NCI-H524 (cell line): ENCODE results near the gene KCNH8.

Source experiments
- DNase-seq, 2 experiments: peaks; one replicate each; lab custom pipeline; 2025; lab: John Stamatoyannopoulos, UW

The KCNH8 gene

DNA sequence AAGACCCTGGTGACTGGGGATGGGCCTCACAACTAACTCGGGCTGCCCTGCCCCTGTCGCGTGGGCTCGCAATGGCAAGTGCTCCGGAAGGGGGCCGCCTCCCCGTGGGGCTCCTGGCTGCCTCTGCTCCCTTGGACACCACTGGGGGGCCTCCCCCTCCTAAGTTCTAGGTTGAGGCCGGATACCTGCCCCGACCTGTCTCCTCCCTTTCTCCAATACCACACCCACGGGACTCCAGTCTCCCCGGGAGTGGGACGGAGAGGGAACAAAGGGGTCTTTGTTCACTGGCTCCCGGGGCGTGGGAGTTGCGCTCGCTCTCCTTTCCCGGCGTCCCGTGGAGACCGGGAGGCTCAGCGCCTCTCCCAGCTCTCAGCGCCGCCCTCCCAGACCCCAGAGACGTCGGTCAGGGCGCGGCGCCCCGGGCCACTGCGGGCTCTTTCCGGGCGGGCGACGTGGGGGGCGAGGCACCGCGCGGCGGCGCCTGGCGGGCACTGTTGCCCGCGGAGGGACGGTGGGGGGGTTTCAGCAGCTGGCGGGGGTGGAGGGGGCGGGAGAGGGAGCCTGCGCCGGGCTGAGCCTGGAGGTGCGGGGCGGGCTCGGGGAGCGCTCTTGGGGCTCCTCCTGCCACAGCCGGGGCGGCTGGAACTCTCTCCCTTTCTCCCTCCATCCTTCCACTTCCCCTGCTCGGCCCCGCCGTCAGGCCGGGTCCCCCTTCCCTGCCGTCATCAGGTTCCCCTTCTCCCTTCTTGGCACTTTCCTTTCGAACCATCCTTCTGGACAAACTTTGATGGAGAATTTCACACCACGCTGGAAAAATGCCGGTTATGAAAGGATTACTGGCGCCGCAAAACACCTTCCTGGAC is at the start of gene KCNH8:
Gene KCNH8, plus strand, starts transcription at position 606 of the 863 bp plus-strand sequence. Its CDS starts 210 bp downstream, at position 816.
- peak; percentile 57 to 59 for DNase-seq

DNA sequence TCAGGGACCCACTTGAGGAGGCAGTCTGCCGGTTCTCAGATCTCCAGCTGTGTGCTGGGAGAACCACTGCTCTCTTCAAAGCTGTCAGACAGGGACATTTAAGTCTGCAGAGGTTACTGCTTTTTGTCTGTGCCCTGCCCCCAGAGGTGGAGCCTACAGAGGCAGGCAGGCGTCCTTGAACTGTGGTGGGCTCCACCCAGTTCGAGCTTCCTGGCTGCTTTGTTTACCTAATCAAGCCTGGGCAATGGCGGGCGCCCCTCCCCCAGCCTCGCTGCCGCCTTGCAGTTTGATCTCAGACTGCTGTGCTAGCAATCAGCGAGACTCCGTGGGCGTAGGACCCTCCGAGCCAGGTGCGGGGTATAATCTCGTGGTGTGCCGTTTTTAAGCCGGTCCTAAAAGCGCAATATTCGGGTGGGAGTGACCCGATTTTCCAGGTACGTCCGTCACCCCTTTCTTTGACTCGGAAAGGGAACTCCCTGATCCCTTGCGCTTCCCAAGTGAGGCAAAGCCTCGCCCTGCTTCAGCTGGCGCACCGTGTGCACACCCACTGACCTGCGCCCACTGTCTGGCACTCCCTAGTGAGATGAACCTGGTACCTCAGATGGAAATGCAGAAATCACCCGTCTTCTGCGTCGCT is 45.5 kb upstream of the KCNH8 start:
- DNase-seq, result peak in 1 of 2 experiments; percentile 14

DNA sequence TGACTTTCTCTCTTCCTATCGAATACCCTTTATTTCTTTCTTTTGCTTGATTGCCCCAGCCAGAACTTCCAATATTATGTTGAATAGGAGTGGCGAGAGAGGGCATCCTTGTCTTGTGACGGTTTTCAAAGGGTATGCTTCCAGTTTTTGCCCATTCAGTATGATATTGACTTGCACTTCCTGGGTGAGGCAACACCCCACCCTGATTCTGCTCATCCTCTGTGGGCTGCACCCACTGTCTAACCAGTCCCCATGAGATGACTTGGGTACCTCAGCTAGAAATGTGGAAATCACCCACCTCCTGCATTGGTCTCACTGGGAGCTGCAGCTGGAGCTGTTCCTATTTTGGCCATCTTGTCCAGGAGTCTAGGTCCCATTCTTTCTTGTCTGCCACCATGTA is 44.8 kb upstream of the KCNH8 start:
- DNase-seq, result no peak

- no peak for DNase-seq
Observed at GRCh38 chr3:19104459-19104858, 43.9 kb upstream of the KCNH8 start.

DNA sequence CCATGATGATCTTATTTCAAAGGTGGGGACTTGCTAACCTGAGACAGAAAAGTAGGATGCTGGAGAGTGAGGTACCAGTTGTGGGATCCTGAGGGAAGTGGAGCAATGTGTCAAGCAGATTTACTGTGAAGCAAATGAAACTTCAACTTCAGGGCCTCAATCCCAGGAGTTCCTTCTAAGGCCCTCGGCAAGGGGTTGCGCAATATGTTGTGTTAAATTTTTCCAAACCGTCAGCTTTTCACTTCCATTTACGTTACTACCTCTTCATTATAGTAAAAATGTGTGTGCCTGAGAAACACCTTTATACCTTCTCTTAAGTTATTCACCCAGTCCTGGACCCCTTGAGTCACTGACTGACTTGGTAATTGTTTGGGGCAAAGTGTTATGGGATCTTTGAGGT is 42.5 kb upstream of the KCNH8 start:
- no peak for DNase-seq

- no peak for DNase-seq
Observed at GRCh38 chr3:19106307-19106706, 42.0 kb upstream of the KCNH8 start.

DNA sequence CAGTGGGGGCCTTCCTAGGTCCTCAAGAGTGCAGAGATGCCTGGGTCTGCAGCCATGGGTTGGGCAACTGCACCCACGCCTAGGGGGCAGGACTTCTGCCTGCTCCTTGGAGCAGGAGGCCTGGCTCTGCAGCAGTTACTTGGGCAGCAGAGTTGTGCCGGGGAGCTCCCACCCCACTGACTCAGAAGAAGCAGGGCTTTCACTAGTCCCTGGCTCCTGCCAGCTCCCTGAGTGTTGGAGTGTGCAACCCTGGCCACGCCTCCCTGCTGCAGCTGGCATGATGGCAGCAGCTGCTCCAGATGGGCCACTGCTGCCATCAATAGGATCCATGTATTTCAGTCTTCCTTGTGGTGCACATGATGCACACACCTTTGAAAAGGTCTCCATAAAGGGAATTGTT is 40.6 kb upstream of the KCNH8 start:
- DNase-seq, result peak in 1 of 2 experiments; percentile 10

GRCh38 chr3:19110335-19110895 is 37.9 kb upstream of the KCNH8 start:
- no peak for DNase-seq

GRCh38 chr3:19114461-19114860 is 33.8 kb upstream of the KCNH8 start:
- DNase-seq, result no peak

GRCh38 chr3:19116239-19116638 is 32.1 kb upstream of the KCNH8 start:
- no peak for DNase-seq

DNA sequence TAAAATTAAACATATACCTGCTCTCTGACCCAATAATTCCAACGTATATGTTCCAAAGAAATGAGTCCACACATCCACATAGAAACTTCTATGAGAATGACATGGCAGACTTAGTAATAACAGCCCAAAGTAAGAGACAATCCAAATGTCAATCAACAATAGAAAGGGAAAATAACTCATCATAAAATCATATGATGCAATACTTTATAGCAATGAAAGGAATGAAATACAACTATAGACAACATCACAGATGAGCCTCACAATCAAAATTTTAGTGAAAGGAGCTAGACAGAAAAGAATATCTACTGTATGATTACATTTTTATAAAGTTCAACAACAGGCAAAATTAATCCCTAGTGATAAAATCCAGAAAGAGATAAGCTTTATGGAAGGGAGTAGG is 23.6 kb upstream of the KCNH8 start:
- DNase-seq, result no peak

DNA sequence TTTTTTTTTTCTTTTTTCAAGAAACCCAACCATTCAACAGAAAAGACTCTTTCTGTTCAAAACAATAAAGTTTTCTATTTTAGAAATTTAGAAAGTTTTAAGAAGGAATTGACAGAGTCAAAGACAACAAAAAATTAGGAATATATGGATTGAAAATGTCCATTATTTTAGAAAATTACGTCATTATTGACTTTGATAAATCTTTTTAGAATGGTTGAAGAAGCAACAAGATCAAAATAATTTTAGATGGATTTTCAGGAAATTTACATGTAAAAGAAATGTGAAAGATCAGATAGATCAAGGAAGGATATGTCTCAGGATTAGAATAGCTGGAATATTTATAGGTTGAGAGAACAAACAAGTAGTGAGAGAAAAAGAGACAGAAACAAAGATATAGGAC is 8.4 kb upstream of the KCNH8 start:
- DNase-seq, result no peak

DNA sequence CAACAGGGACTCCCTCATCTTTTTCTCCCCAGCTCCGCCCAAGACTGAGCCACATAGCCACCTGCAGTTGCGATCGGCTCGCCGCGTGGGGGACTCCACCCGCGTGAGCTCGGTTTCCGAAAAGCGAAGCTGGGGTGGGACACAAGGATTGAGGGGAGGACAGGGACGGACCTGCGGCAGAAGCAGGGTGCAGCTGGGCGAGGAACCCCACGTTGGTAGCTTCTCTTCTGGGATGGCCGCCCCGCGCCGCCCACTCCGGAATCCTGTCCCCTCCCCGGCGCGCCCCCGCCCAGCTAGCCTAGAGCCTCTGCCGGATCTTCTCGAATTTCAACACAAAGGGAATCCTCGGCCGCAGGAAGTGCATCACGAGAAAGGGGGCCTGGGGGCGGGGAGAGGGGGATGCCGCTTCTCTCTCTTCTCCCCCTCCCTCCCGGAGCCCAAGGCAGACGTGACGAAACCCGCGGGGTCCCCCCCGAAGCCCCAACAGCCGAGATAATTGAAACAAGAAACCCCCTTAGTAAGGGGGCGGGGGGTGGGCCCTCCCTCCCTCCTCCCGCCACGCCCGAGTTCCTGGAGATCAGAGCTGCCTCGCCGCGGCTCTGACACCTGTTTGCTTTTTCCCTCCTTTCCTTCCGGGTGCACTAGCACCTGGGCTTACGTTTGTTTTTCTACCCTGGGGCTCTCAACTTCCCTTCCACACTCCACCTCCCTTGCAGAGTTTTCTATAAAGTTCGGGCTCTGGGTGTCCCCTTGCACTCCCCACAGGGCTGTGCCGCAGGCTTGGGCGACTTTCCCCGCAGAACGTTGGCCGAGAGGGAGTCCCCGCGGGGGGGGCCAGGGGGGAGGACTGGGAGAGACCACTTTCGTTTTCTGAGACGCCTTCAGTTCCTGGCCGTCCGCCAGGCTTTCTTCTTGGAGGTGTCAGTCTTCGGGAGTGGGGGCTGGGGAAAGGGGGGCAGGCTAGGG is 1.3 kb upstream of the KCNH8 start:
- DNase-seq, result peak; percentile 90

DNA sequence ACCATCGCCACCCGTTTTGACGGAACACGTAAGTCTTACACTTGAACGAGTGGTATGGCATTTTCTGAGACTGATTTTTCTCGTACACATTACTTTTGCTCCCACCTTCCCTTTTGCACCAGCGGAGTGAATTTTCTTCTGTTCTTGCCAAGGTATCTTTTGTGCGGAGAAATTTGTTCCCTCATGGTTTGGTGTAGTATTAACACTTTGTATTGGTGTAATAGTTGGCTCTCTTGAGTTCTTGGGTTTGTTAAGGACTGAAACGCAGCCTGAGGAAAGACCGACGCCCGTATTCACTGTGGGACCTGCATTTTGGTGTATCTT is 420 bp downstream of the KCNH8 start:
- peak in 1 of 2 experiments; percentile 46 for DNase-seq

DNA sequence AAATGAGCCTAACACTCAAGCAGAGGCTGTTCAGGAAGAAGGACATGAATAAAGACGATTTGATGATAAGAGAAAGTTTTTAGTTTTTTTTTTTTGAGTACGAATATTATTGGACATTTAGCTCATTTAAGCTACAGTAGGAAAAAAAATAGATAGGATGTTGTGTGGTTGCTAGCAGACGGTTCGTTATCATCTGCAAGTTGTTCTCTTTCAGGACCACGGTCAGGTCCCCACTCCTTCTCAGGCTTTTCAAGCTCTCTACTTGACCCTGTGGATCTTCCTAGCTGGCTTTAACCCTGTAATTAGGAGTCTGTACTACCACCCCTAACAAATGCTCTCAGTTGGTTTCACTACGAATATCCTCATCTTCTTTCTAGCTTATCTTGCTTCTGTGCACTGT is 1.1 kb downstream of the KCNH8 start:
- peak; percentile 17 to 22 for DNase-seq

DNA sequence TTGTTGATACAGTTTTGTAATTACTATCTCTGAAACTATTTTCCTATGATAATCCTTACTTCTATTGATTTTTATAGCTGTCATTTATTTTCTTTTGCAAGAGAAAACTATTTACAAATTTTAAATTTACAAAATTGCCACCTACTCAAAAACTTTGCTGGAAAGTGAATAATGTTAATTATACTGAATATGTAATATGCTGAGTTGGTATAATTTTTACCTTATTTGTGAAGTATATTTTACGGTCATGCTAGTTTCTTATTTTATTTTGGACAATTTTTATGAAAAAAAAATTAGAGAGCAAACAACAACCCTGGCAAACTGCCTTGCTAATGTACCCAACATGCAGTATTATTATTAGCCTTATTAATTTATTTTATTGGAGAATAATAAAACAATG is 2.9 kb downstream of the KCNH8 start:
- no peak for DNase-seq

DNA sequence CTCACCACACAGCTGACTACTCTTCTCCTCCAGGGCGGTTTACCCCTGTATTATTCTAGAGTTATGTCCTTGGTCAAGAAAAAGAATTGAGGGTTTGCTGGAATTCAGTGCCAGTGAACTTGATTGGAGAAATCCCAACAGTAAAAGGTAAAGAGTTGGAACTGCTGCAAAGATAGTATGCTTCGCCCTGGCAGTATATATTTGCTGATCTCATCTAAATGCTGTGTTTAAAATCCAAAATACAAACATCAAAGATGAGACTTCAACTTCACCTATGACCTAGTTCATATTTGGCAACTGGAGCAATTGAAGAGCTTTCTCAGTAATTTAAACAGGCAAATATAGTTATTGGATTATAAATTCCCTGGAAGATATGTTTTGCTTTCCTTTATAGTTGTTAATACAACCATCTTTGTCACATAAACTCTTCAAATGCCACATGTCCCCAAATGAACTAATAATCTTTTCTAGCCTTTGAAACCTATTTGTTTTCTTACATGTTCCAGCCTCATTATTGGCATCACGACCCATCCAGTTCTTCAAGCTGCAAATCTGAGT is 6.5 kb downstream of the KCNH8 start:
- DNase-seq, result no peak

DNA sequence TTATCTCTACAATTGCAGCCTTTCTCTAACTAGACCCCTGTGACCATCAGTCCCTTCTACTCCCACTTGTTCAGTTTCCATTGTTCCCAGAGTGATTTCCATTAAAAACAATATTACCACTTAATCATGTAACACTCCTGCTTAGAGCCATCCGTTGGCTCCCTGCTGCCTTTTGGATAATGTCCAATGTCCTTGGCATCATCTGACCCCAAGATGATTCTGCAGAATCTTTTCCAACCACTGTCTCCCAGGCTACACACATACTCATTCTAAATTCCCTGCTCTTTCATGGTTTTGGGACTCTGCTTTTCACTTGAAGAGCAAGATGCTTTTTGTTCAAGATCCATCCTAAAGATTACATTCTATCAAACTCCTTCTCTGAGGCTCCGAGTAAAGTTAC is 7.1 kb downstream of the KCNH8 start:
- DNase-seq, result no peak

- no peak for DNase-seq
Observed at GRCh38 chr3:19159966-19160635, 11.8 kb downstream of the KCNH8 start.

DNA sequence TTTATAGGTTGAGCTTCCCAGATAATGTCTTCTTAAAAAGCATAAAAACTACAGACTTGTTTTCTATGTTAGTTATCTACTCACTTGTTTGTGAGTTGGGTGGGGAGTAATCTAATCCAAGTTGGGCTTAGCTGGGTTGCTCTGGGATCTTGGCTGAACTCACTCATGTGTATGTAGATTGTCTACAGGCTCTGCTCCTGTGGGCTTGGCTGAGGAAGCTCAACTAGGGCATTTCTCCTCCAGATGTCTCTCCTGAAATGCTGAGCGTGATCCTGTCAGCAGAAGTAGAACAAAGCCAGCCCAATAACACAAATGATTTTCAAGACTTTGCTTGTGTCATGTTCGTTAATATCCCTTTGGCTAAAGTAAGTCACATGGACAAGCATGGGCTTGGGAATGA is 17.3 kb downstream of the KCNH8 start:
- DNase-seq, result no peak

DNA sequence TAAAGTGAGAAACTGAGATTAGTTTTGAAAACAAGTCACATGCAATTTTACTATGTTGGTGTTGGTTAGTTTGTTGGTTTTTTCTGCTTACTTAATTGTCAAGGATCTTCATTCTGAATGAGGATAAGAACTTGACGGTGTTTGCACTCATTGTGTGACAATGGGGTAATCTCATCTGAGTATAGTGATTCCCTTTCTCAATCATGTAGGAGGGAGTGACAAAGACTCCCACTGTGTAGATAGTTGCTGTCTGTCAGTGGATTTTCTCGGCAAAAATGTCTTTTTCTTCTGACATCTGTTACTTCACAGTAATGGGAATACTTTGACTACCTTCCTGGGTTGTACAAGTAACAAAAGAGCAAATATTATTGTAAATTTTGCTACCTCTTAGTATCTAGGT is 23.5 kb downstream of the KCNH8 start:
- DNase-seq, result no peak
